HUES64 (cell line): ENCODE measurements around the gene ZNF24. TPM values are rescaled to one million over a fixed set of nuclear protein-coding genes. Genes with fewer than 3 reads are reported as not detected.

ENCODE experiments used
- H3K27ac ChIP-seq: 2 replicates; pipeline ENCODE4 v1.7.0; 2013; ENCODE audit warnings: low read depth, low read length, inconsistent platforms
- H3K27me3 ChIP-seq: 2 replicates; pipeline ENCODE4 v1.6.1; 2013; ENCODE audit warnings: mild to moderate bottlenecking, low read length; ENCODE audit not compliant: insufficient read depth
- H3K36me3 ChIP-seq: 2 replicates; pipeline ENCODE4 v1.6.1; 2013; ENCODE audit warnings: mild to moderate bottlenecking, low read length; ENCODE audit not compliant: insufficient read depth
- H3K4me1 ChIP-seq: 2 replicates; pipeline ENCODE4 v1.6.1; 2013; ENCODE audit warnings: mild to moderate bottlenecking, low read length, moderate library complexity; ENCODE audit not compliant: insufficient read depth
- H3K4me3 ChIP-seq: 2 replicates; pipeline ENCODE4 v1.5.1; 2013; ENCODE audit warnings: mild to moderate bottlenecking, low read length, moderate library complexity
- H3K9ac ChIP-seq: 2 replicates; pipeline ENCODE4 v1.6.1; 2013; ENCODE audit warnings: mild to moderate bottlenecking, low read depth, low read length
- H3K9me3 ChIP-seq: 2 replicates; pipeline ENCODE4 v1.6.1; 2013; ENCODE audit warnings: low read depth, low read length; ENCODE audit not compliant: insufficient read depth
- WGBS: fragments of 150-250, 120-280 bp; methylation state at CpG from one replicate; pipeline ENCODE4 v1.1.7; 2013; ENCODE audit warnings: missing lambda C conversion rate; 5-methylcytosine and 5-hydroxymethylcytosine counted together
- polyA plus RNA-seq, 2 experiments: library from polyadenylated mRNA; stranded (reverse); fragments of 50-300 nt; gene quantifications; one replicate each; pipeline ENCODE4 v1.2.3, GENCODE V29; 2013

Gene ZNF24
- polyA plus RNA-seq (2013, experiment 1 of 2) = 31.7 TPM
- 35.8 TPM for polyA plus RNA-seq (2013, experiment 2 of 2)

DNA sequence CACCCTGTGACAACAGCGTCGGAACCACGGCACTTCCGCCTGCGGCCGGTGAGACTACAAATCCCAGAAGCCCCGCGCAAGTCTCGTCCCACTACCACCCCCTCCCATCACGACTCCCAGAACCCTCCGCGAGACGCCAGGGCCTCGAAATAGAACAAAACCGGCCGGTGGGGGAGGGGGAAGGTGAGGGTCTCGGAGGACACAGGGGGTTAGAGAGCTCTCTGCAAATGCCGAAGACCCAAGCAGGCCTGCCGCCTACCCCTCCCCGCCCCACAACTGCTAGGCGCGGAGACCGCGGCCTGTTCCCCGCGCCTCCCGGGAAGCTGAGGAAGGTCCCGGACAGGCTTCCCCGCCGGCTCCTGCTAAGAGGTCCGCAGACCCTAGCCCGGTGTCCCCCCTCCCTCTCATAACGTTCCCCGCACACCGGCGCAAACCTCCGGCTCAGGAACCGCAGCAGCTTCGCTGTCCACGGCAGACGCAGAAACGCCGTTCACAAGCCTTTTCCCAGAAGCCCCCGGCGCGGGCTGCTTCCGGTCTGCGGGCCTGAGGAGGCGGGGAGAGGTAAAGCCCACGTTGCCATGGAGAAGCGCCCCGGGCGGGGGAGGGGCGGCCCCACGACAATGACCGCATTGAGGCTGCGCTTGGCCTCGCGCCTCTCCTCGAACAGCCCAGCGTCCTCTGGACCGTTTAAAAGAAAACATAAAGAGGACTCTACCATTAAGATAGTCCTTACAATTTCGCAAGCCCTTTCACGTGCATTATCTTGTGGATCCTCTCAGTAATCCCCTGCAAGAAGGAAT is at the start of gene ZNF24:
TSS of gene ZNF24 (minus strand) at position 485 of the 800 bp plus-strand sequence. CDS start 3,770 bp downstream, outside the sequence.
- under 1% methylated on average over 63 of the region's 64 CpGs for WGBS
- Histone ChIP-seq H3K9me3 (no peaks in the 10 kb centered on the region), H3K27ac (peak within 1 kb of the TSS; percentile 99), H3K4me3 (peak within 1 kb of the TSS; percentile 92), H3K27me3 (no peaks in the 10 kb centered on the region), H3K9ac (peak within 1 kb of the TSS; percentile 98), H3K36me3 (peaks cover 32% of the 10 kb centered on the region), H3K4me1 (peaks cover 18% of the 10 kb centered on the region; the same call in 1 of the 2 replicates)

DNA sequence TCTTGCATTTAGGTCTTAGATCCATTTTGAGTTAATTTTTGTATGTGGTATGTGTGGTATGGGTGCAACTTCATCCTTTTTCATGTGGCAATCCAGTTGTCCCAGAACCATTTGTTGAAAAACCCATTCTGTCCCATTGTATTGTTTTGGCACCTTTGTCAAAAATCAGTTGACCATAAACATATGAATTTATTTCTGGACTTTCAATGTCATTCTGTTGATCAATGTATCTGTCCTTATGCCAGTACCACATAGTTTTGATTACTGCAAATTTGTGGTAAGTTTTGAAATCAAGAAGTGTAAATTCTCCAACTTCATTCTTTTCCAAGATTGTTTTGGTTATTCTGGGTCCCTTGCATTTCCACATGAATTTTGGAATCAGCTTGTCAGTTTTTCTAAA is 49.5 kb upstream of the ZNF24 start:
- Histone ChIP-seq H3K27me3 (no peaks in the 10 kb centered on the region), H3K27ac (no peak overlapping the region), H3K9ac (no peak overlapping the region), H3K9me3 (0 out of 2 replicates have a peak, but pooled peaks cover 5% of the 10 kb centered on the region), H3K4me3 (no peak overlapping the region), H3K36me3 (no peaks in the 10 kb centered on the region), H3K4me1 (no peaks in the 10 kb centered on the region)

DNA sequence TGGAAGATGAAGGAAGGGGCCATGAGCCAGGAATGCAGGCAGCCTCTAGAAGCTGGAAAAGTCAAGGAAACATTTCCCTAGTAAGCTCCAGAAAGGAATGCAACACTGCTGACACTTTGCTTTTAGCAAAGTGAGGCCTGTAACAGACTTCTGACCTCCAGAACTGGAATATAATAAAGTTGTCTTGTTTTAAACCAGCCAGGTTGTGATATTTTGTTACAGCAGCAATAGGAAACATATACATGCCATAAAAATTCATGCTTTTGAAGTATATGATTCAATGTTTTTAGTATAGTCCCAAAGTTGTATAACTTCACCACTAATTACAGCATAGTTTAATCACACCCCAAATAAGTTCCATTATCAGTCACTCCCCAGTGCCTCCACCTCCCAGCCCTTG is 48.2 kb upstream of the ZNF24 start:
- no peak overlapping the region for H3K4me3 ChIP-seq

DNA sequence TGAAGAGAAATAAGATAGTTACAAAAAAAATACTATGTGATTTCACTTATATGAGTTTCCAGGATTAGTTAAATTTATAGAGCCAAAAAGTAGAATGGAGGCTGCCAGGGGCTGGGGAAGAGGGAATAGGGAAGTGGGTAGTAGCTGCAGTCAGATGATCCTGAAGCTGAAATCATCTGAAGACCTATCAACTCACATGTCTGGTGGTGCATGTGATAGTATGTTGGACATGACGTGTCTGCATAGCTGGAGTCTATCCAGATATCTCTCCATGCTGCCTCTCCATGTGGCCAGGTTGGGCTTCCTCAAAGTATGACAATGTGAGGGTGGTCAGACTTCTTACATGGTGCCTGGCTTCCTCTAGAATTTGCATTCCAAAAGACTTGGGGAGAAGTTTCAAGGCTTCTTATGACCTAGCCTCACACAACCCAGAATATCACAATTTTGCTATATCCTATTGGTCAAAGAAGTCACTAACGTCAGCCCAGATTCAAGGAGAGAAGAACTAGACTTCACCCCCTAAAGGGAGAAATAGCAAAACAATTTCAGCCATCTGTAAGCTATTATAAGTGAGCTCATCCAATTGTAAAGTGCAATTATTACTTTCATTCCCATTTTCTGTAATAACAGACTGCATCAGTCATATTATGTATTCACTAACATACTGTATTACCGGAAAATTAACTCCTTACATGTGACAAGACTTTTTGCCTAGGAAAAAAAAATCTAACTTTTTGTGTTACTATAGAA is 46.9 kb upstream of the ZNF24 start:
- Histone ChIP-seq H3K9me3 (0 out of 2 replicates have a peak, but pooled peaks cover 5% of the 10 kb centered on the region), H3K4me1 (peaks cover 3% of the 10 kb centered on the region; the same call in 1 of the 2 replicates), H3K4me3 (no peak overlapping the region), H3K9ac (no peak overlapping the region), H3K36me3 (no peaks in the 10 kb centered on the region), H3K27ac (no peak overlapping the region), H3K27me3 (no peaks in the 10 kb centered on the region)
- 71% methylated on average over 3 of the region's 3 CpGs for WGBS

More for the DNA sequence above, 48.2 kb upstream of the ZNF24 start:
- Histone ChIP-seq H3K9me3 (0 out of 2 replicates have a peak, but pooled peaks cover 5% of the 10 kb centered on the region), H3K4me1 (no peaks in the 10 kb centered on the region), H3K27ac (no peak overlapping the region), H3K9ac (no peak overlapping the region), H3K36me3 (no peaks in the 10 kb centered on the region), H3K27me3 (no peaks in the 10 kb centered on the region)

DNA sequence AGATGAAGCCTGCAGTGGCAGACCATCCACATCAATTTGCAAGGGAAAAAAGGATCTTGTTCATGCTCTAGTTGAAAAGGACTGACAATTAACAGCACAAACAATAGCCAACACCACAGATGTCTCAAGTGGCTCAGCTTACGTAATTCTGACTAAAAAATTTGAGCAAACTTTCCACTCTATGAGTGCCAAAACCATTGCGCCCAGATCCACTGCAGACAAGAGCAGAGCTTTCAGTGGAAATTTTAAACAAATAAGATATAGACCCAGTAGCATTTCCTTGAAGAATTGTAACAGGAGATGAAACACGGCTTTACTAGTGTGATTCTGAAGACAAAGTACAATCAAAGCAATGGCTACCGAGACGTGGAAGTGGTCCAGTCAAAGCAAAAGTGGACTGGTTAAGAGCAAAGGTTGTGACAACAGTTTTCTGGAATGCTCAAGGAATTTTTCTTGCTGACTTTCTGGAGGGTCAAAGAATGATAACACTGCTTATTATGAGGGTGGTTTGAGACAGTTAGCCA is 44.9 kb upstream of the ZNF24 start:
- Histone ChIP-seq H3K9ac (no peak overlapping the region), H3K27me3 (no peaks in the 10 kb centered on the region), H3K4me3 (no peak overlapping the region), H3K9me3 (0 out of 2 replicates have a peak, but pooled peaks cover 5% of the 10 kb centered on the region), H3K36me3 (no peaks in the 10 kb centered on the region), H3K27ac (no peak overlapping the region), H3K4me1 (peaks cover 3% of the 10 kb centered on the region; the same call in 1 of the 2 replicates)
- 76% methylated on average over 5 of the region's 5 CpGs for WGBS

DNA sequence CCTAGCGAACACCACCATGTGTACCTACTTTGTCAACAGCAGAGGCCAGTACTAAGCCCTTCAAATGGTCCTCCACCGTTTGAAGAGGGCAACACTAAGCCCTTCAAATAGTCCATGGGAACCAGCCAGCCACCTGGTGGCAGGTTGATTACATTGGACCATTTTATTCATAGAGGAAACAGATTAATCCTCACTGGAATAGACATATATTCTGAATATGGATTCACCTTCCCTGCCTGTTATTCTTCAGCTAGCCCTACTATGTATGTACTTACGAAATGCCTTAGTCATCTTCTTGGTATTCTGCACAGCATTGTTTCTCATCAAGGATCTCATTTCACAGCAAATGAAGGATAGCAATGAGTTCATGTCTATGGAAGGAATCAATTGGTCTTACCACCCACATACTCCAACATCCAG is 42.9 kb upstream of the ZNF24 start:
- H3K27ac ChIP-seq = no peak overlapping the region
- WGBS = 76% methylated on average over 3 of the region's 3 CpGs
- peaks cover 3% of the 10 kb centered on the region; the same call in 1 of the 2 replicates for H3K4me1 ChIP-seq
- no peak overlapping the region for H3K9ac ChIP-seq
- H3K27me3 ChIP-seq = no peaks in the 10 kb centered on the region
- no peak overlapping the region for H3K4me3 ChIP-seq
- H3K9me3 ChIP-seq = 0 out of 2 replicates have a peak, but pooled peaks cover 4% of the 10 kb centered on the region
- no peaks in the 10 kb centered on the region for H3K36me3 ChIP-seq

DNA sequence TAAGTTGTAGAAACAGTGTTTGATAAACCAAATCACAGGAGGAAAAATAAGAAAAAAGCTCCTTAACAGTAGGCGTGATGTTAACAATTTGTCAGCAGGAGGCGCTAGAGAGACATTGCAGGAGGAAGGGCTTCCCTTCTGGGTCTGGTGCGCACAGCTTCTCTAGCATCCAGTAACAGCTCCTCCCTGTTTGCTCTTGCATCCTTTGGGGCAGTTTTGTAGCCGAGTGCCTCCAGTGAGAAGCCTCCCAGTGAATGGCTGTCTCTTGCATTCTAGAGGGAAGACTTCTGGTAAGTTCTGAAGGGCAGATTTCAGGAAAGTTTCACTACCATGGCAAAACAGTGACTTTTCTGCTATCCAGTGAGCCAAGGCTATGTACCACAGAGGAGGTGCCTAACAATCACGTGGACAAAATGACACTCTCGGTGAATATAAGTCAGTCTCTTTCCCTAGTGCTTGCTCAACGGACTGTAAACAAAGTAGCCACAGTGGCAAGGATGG is 42.4 kb upstream of the ZNF24 start:
- peaks cover 3% of the 10 kb centered on the region; the same call in 1 of the 2 replicates for H3K4me1 ChIP-seq
- 35% methylated on average over 7 of the region's 7 CpGs for WGBS
- 0 out of 2 replicates have a peak, but pooled peaks cover 6% of the 10 kb centered on the region for H3K9me3 ChIP-seq
- no peaks in the 10 kb centered on the region for H3K27me3 ChIP-seq
- no peaks in the 10 kb centered on the region for H3K36me3 ChIP-seq
- H3K4me3 ChIP-seq = no peak overlapping the region
- no peak overlapping the region for H3K27ac ChIP-seq
- H3K9ac ChIP-seq = no peak overlapping the region

DNA sequence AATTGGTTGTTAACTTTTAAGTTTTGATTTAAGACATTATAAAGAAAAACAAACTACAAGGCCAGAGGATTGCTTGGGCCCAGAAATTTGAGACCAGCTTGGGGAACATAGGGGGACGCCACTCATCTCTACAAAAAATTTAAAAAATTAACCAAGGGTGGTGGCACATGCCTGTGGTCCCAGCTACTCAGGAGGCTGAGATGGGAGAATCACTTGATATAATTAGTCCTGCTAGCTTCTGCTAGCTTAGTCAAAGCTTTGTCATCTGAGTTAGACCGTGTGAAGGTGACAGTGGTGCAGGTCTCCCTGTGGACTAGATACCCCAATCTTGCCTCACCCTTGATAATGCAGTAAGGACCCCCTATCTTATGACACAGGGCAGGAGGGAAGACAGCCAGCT is 38.9 kb upstream of the ZNF24 start:
- Histone ChIP-seq H3K9ac (no peak overlapping the region), H3K27ac (no peak overlapping the region), H3K9me3 (0 out of 2 replicates have a peak, but pooled peaks cover 6% of the 10 kb centered on the region), H3K27me3 (peaks cover 8% of the 10 kb centered on the region; the same call in 1 of the 2 replicates), H3K4me1 (peaks cover 3% of the 10 kb centered on the region; the same call in 1 of the 2 replicates), H3K36me3 (no peaks in the 10 kb centered on the region), H3K4me3 (no peak overlapping the region)
- WGBS = 93% methylated on average over 2 of the region's 2 CpGs

DNA sequence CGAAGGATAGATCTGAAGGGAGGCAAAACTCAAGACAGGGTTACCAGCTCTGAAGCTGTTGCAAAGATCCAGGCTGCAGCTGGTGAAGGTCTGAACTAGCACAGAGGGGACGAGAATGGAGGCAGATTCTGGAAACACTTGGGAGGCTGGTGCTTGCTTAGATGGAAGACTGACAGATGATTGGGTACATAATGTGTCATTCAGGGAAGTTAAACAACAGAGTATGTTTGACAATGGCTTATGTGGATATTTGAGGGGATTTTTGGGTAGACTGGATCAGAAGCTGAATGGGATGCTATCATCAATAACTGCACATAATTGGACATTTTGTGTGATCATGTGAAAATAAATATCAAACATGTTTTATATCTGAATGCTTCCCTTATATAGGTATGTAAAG is 35.2 kb upstream of the ZNF24 start:
- H3K36me3 ChIP-seq = no peaks in the 10 kb centered on the region
- H3K9ac ChIP-seq = no peak overlapping the region
- 88% methylated on average over 2 of the region's 2 CpGs for WGBS

DNA sequence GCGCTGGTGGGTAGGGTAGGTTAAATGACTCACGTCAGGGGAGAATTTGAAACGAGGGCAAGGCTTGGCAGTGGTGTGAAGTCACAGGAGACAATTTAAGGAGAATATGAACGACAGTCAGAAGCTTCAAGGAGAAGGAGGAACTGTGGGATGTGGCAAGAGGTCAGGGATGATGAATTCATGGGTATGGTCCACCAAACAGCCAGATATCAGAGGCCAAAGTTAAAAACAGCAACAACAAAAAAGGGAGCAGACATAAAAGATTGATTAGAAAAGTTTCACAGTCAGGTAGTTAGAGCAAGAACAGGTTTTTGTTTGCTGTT is 34.3 kb upstream of the ZNF24 start:
- H3K27ac ChIP-seq = no peak overlapping the region
- 0 out of 2 replicates have a peak, but pooled peaks cover 4% of the 10 kb centered on the region for H3K4me1 ChIP-seq
- 62% methylated on average over 4 of the region's 4 CpGs for WGBS
- 0 out of 2 replicates have a peak, but pooled peaks cover 6% of the 10 kb centered on the region for H3K9me3 ChIP-seq
- H3K9ac ChIP-seq = no peak overlapping the region
- H3K27me3 ChIP-seq = peaks cover 8% of the 10 kb centered on the region; the same call in 1 of the 2 replicates
- H3K4me3 ChIP-seq = no peak overlapping the region
- H3K36me3 ChIP-seq = no peaks in the 10 kb centered on the region

More for the DNA sequence above, 35.2 kb upstream of the ZNF24 start:
- Histone ChIP-seq H3K27ac (no peak overlapping the region), H3K4me3 (no peak overlapping the region), H3K4me1 (0 out of 2 replicates have a peak, but pooled peaks cover 4% of the 10 kb centered on the region), H3K27me3 (peaks cover 8% of the 10 kb centered on the region; the same call in 1 of the 2 replicates), H3K9me3 (0 out of 2 replicates have a peak, but pooled peaks cover 6% of the 10 kb centered on the region)
